Esophagus squamous epithelium (tissue), 4 donors: ENCODE results near the gene SCRN1.

Experiments used
- POLR2A ChIP-seq, 4 donors: fragments of 450-650 bp; IDR thresholded peaks; one replicate each; pipeline ENCODE4 v1.6.1; 2017; ENCODE audit warnings: antibody characterized with exemption in 4 of 4, mild to moderate bottlenecking in 4 of 4, moderate library complexity in 3 of 4
- TF ChIP-seq, protein P1 (sequence below), 6 experiments: fragments of 450-650 bp in 4 of 6; fragments of 200-600 bp in 2 of 6; sonication (generic) in 2 of 6; IDR thresholded peaks; one replicate each; pipeline ENCODE4 v1.5.1; 2016 to 2019; ENCODE audit warnings: antibody characterized with exemption in 6 of 6, mild to moderate bottlenecking in 4 of 6, moderate library complexity in 4 of 6

DNA sequence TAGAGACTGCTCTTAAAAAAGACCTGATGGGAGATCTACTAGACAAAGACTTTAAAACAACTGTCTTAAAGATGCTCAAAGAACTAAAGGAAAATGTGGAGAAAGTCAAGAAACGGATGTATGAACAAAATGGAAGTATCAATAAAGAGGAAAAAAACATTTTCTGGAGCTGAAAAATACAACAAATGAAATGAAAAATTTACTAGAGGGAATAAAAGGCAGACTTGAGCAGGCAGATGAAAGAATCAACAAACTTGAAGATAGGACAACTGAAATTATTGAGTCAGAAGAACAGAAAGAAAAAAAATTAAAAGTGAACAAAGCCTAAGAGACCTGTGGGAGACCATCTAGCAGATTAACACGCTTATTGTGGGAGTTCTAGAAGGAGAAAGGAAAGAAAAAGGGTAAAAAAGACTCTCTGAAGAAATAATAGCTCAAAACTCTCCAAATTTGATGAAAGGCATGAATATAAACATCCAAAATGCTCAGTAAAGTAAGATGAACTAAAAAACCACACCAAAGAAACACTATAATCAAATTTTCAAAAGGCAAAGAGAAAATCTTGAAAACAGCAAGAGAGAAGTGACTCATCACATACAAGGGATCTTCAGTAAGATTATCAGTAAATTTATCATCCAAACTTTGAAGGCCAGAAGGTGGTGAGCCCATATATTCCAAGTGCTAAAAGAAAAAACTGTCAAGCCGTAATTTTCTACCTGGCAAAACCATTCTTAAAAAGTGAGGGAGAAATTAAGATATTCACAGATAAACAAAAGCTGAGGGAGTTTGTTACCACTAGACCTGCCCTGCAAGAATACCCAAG, 83.2 kb downstream of the SCRN1 start:
- TF ChIP-seq, protein P1, sequence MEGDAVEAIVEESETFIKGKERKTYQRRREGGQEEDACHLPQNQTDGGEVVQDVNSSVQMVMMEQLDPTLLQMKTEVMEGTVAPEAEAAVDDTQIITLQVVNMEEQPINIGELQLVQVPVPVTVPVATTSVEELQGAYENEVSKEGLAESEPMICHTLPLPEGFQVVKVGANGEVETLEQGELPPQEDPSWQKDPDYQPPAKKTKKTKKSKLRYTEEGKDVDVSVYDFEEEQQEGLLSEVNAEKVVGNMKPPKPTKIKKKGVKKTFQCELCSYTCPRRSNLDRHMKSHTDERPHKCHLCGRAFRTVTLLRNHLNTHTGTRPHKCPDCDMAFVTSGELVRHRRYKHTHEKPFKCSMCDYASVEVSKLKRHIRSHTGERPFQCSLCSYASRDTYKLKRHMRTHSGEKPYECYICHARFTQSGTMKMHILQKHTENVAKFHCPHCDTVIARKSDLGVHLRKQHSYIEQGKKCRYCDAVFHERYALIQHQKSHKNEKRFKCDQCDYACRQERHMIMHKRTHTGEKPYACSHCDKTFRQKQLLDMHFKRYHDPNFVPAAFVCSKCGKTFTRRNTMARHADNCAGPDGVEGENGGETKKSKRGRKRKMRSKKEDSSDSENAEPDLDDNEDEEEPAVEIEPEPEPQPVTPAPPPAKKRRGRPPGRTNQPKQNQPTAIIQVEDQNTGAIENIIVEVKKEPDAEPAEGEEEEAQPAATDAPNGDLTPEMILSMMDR (IDR thresholded peaks at IDR 0.05) = no peak
- no peak for TF ChIP-seq POLR2A (IDR thresholded peaks at IDR 0.05)
